ENCODE measurements around the gene ROBO3. TPM values are rescaled to one million over a fixed set of nuclear protein-coding genes. Genes with fewer than 3 reads are reported as not detected.

ROBO3 gene
- total RNA-seq, 4 donors from 2014 or later, result 7.1 to 21.8 (median 11.1) TPM

- intact Hi-C loops (cut with DNase I; ENCODE audit: low total_unique reads), result no loop called here
- Histone ChIP-seq H3K4me3 (no peak overlapping the region), H3K27ac (no peak overlapping the region), H3K27me3 (no peaks in the 10 kb centered on the region), H3K4me1 (peaks cover 0 to 4% of the 10 kb centered on the region in 2 donors), H3K36me3 (no peaks in the 10 kb centered on the region), H3K9me3 (no peaks in the 10 kb centered on the region)
- no peak for DNase-seq
- TF ChIP-seq POLR2A (IDR thresholded peaks at IDR 0.05) (no peak), CTCF (IDR thresholded peaks at IDR 0.05) (no peak)
These were observed 15.7 kb downstream of the ROBO3 start for GRCh38 chr11:124880958-124881357.

GRCh38 chr11:124882339-124883071 lies 17.3 kb downstream of the ROBO3 start:
- TF ChIP-seq POLR2A (IDR thresholded peaks at IDR 0.05) (no peak), CTCF (IDR thresholded peaks at IDR 0.05) (no peak)
- Histone ChIP-seq H3K4me3 (no peak overlapping the region), H3K27ac (peak overlapping the region; percentile 22 to 41), H3K4me1 (peaks cover 0 to under 1% of the 10 kb centered on the region in 2 donors), H3K36me3 (no peaks in the 10 kb centered on the region), H3K27me3 (no peaks in the 10 kb centered on the region), H3K9me3 (no peaks in the 10 kb centered on the region)
- DNase-seq, result no peak
- intact Hi-C loops (cut with DNase I; ENCODE audit: low total_unique reads), result no loop called here

GRCh38 chr11:124884340-124884739 lies 19.1 kb downstream of the ROBO3 start:
- Histone ChIP-seq H3K4me3 (no peak overlapping the region), H3K27me3 (no peaks in the 10 kb centered on the region), H3K4me1 (no peaks in the 10 kb centered on the region), H3K36me3 (no peaks in the 10 kb centered on the region), H3K27ac (peak overlapping the region in 1 of 2 donors; percentile 7), H3K9me3 (no peaks in the 10 kb centered on the region)
- intact Hi-C loops (cut with DNase I; ENCODE audit: low total_unique reads), result no loop called here
- no peak for TF ChIP-seq POLR2A (IDR thresholded peaks at IDR 0.05)
- no peak for TF ChIP-seq CTCF (IDR thresholded peaks at IDR 0.05)
- DNase-seq, result no peak

- TF ChIP-seq POLR2A (IDR thresholded peaks at IDR 0.05), result no peak
- TF ChIP-seq CTCF (IDR thresholded peaks at IDR 0.05), result no peak
- DNase-seq, result no peak
- Histone ChIP-seq H3K36me3 (no peaks in the 10 kb centered on the region), H3K4me3 (no peak overlapping the region), H3K27me3 (no peaks in the 10 kb centered on the region), H3K27ac (no peak overlapping the region), H3K9me3 (no peaks in the 10 kb centered on the region), H3K4me1 (no peaks in the 10 kb centered on the region)
- intact Hi-C loops (cut with DNase I; ENCODE audit: low total_unique reads), result no loop called here
These were observed 19.7 kb downstream of the ROBO3 start for GRCh38 chr11:124884869-124885479.

GRCh38 chr11:124886476-124886875 lies 21.2 kb downstream of the ROBO3 start:
- H3K27ac ChIP-seq, result no peak overlapping the region
- TF ChIP-seq POLR2A (IDR thresholded peaks at IDR 0.05) (no peak), CTCF (IDR thresholded peaks at IDR 0.05) (no peak)
- no peaks in the 10 kb centered on the region for H3K27me3 ChIP-seq
- no peaks in the 10 kb centered on the region for H3K4me1 ChIP-seq
- intact Hi-C loops (cut with DNase I; ENCODE audit: low total_unique reads), result no loop called here
- H3K9me3 ChIP-seq, result no peaks in the 10 kb centered on the region
- H3K36me3 ChIP-seq, result no peaks in the 10 kb centered on the region
- no peak overlapping the region for H3K4me3 ChIP-seq
- DNase-seq, result no peak

Measured in uterus (tissue), 4 donors.